Activated CD4-positive, alpha-beta T cell treated with anti-CD3 and anti-CD28 coated beads, Interleukin-2, amount 50 U/mL, for 4 hours (primary cell): Measurements from ENCODE around the gene COA7.
A peak's percentile ranks its signal among the peaks of the same experiment; 100 is the strongest.

Experiments used
- DNase-seq, 2 experiments: peaks; one replicate each; pipeline ENCODE4 v3.0.0-alpha.2; 2020

Gene COA7

GRCh38 chr1:52667984-52668383, 30.2 kb downstream of the COA7 start:
- no peak for DNase-seq

GRCh38 chr1:52667290-52667689, 30.9 kb downstream of the COA7 start:
- no peak for DNase-seq

GRCh38 chr1:52665006-52665941, 32.9 kb downstream of the COA7 start:
- DNase-seq, result no peak

GRCh38 chr1:52663716-52664115, 34.4 kb downstream of the COA7 start:
- DNase-seq, result no peak

- no peak for DNase-seq
These were observed 35.4 kb downstream of the COA7 start for GRCh38 chr1:52662645-52663313.

GRCh38 chr1:52660807-52661206, 37.3 kb downstream of the COA7 start:
- DNase-seq, result no peak

GRCh38 chr1:52659851-52660596, 38.1 kb downstream of the COA7 start:
- DNase-seq, result no peak

- no peak for DNase-seq
These were observed 38.8 kb downstream of the COA7 start for GRCh38 chr1:52659356-52659755.

GRCh38 chr1:52658795-52659194, 39.4 kb downstream of the COA7 start:
- no peak for DNase-seq

GRCh38 chr1:52657702-52658101, 40.4 kb downstream of the COA7 start:
- DNase-seq, result no peak

GRCh38 chr1:52654063-52654462, 44.1 kb downstream of the COA7 start:
- no peak for DNase-seq

GRCh38 chr1:52653207-52653849, 44.8 kb downstream of the COA7 start:
- no peak for DNase-seq

GRCh38 chr1:52651904-52652303, 46.2 kb downstream of the COA7 start:
- no peak for DNase-seq

GRCh38 chr1:52645261-52645660, 52.9 kb downstream of the COA7 start:
- no peak for DNase-seq

- no peak for DNase-seq
These were observed 56.8 kb downstream of the COA7 start for GRCh38 chr1:52641307-52641706.

GRCh38 chr1:52640697-52641096, 57.5 kb downstream of the COA7 start:
- DNase-seq, result no peak

- no peak for DNase-seq
These were observed 60.2 kb downstream of the COA7 start for GRCh38 chr1:52637946-52638345.

GRCh38 chr1:52636721-52637695, 61.1 kb downstream of the COA7 start:
- peak; percentile 67 to 70 for DNase-seq

GRCh38 chr1:52635321-52636089, 62.6 kb downstream of the COA7 start:
- DNase-seq, result no peak
